KMS-11 (cell line): ENCODE measurements around the gene ADD3.

Experiments used
- H2AFZ ChIP-seq: fragments of 200-600 bp; sonication (generic); 2 replicates; pipeline ENCODE4 v1.6.1; 2016; ENCODE audit warnings: antibody characterized with exemption, mixed run types, low read depth
- H3K27ac ChIP-seq: fragments of 200-600 bp; sonication (generic); 2 replicates; pipeline ENCODE4 v1.6.1; 2016; ENCODE audit warnings: mild to moderate bottlenecking, mixed run types
- H3K27me3 ChIP-seq: fragments of 200-600 bp; sonication (generic); 2 replicates; pipeline ENCODE4 v1.6.1; 2017; ENCODE audit warnings: mild to moderate bottlenecking, low read depth, mixed run types, moderate library complexity; ENCODE audit not compliant: insufficient read depth
- H3K36me3 ChIP-seq: fragments of 200-600 bp; sonication (generic); 2 replicates; pipeline ENCODE4 v1.6.1; 2017; ENCODE audit warnings: mild to moderate bottlenecking, mixed run types; ENCODE audit not compliant: insufficient read depth
- H3K4me1 ChIP-seq: fragments of 200-600 bp; sonication (generic); 2 replicates; pipeline ENCODE4 v1.6.1; 2016; ENCODE audit warnings: mild to moderate bottlenecking, low read depth, mixed run types; ENCODE audit not compliant: poor library complexity, severe bottlenecking
- H3K4me2 ChIP-seq: fragments of 200-600 bp; sonication (generic); 2 replicates; pipeline ENCODE4 v1.7.0; 2016; ENCODE audit warnings: mild to moderate bottlenecking, mixed run types
- H3K4me3 ChIP-seq: fragments of 200-600 bp; sonication (generic); IDR thresholded peaks from 2 replicates; pipeline ENCODE4 v1.6.1; 2017; ENCODE audit warnings: low read depth, low read length, mixed read lengths; ENCODE audit not compliant: insufficient read depth
- H3K79me2 ChIP-seq: fragments of 200-600 bp; sonication (generic); 2 replicates; pipeline ENCODE4 v1.6.1; 2016; ENCODE audit warnings: low read depth, mixed run types; ENCODE audit not compliant: insufficient read depth
- H3K9ac ChIP-seq: fragments of 200-600 bp; sonication (generic); 2 replicates; pipeline ENCODE4 v1.6.1; 2016; ENCODE audit warnings: mild to moderate bottlenecking, mixed run types
- H4K20me1 ChIP-seq: fragments of 200-600 bp; sonication (generic); 2 replicates; pipeline ENCODE4 v1.6.1; 2016; ENCODE audit warnings: mild to moderate bottlenecking, mixed run types; ENCODE audit not compliant: insufficient read depth
- CTCF ChIP-seq: fragments of 200-600 bp; sonication (generic); conservative IDR thresholded peaks from 2 replicates; pipeline ENCODE4 v1.6.1; 2017; ENCODE audit warnings: low read depth, mild to moderate bottlenecking, antibody characterized with exemption, low read length, moderate library complexity, mixed read lengths

Gene ADD3

GRCh38 chr10:110141871-110142635, 134.3 kb downstream of the ADD3 start:
- Histone ChIP-seq H3K27me3 (no peaks in the 10 kb centered on the region), H3K9ac (no peak overlapping the region), H4K20me1 (no peaks in the 10 kb centered on the region), H3K36me3 (no peaks in the 10 kb centered on the region), H3K79me2 (no peaks in the 10 kb centered on the region), H3K4me3 (no peak overlapping the region), H3K4me2 (no peak overlapping the region), H3K4me1 (peaks cover 17% of the 10 kb centered on the region), H2AFZ (no peak overlapping the region), H3K27ac (no peak overlapping the region)
- TF ChIP-seq CTCF, result no peak

- H3K27ac ChIP-seq, result no peak overlapping the region
- H3K4me2 ChIP-seq, result no peak overlapping the region
- H3K4me3 ChIP-seq, result no peak overlapping the region
- no peaks in the 10 kb centered on the region for H3K36me3 ChIP-seq
- TF ChIP-seq CTCF, result no peak
- no peaks in the 10 kb centered on the region for H3K79me2 ChIP-seq
- no peaks in the 10 kb centered on the region for H3K27me3 ChIP-seq
- H2AFZ ChIP-seq, result no peak overlapping the region
- peaks cover 8% of the 10 kb centered on the region for H3K4me1 ChIP-seq
- H4K20me1 ChIP-seq, result no peaks in the 10 kb centered on the region
- no peak overlapping the region for H3K9ac ChIP-seq
Observed at GRCh38 chr10:110142965-110143364, 135.2 kb downstream of the ADD3 start.

DNA sequence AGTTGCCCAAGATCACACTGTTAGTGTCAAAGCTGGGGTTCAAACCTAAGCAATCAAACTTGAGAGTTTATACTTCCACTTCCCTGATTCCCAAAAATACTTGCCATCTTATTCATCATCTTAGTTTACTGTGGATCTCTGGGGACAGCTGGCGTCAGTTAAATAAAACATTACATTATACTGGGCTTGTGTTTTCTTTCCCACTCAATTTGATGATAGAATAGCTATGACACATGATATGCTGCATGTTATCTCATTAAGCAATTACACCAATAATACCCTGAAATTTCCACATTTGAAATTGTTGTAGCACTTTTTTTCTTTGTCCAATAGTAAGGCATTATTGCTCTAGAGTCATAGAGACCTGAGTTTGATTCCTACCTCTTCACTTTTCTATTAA, 136.7 kb downstream of the ADD3 start:
- Histone ChIP-seq H3K27ac (no peak overlapping the region), H3K36me3 (no peaks in the 10 kb centered on the region), H3K4me1 (no peaks in the 10 kb centered on the region), H3K79me2 (no peaks in the 10 kb centered on the region), H3K4me3 (no peak overlapping the region), H2AFZ (no peak overlapping the region), H3K4me2 (no peak overlapping the region), H3K27me3 (no peaks in the 10 kb centered on the region), H3K9ac (no peak overlapping the region), H4K20me1 (no peaks in the 10 kb centered on the region)
- TF ChIP-seq CTCF, result no peak

- no peak for TF ChIP-seq CTCF
- Histone ChIP-seq H3K27me3 (no peaks in the 10 kb centered on the region), H4K20me1 (no peaks in the 10 kb centered on the region), H3K4me2 (no peak overlapping the region), H3K27ac (no peak overlapping the region), H2AFZ (no peak overlapping the region), H3K4me1 (no peaks in the 10 kb centered on the region), H3K9ac (no peak overlapping the region), H3K79me2 (no peaks in the 10 kb centered on the region), H3K4me3 (no peak overlapping the region), H3K36me3 (no peaks in the 10 kb centered on the region)
Observed at GRCh38 chr10:110147961-110148360, 140.2 kb downstream of the ADD3 start.
